Hepatocyte (in vitro differentiated cells): ENCODE data around the gene FICD. TPM values are rescaled to one million over a fixed set of nuclear protein-coding genes. Genes with fewer than 3 reads are reported as not detected.

Experiments used
- DNase-seq: peaks from one replicate; pipeline ENCODE4 v3.0.0-alpha.2; 2016; ENCODE audit warnings: low spot score
- H2AFZ ChIP-seq: fragments of 200-600 bp; sonication (generic); 2 replicates; pipeline ENCODE4 v1.6.0; 2016; ENCODE audit warnings: antibody characterized with exemption, mild to moderate bottlenecking
- H3K27ac ChIP-seq: fragments of 200-600 bp; sonication (generic); 2 replicates; pipeline ENCODE4 v1.5.1; 2016; ENCODE audit warnings: mild to moderate bottlenecking
- H3K27me3 ChIP-seq: fragments of 200-600 bp; sonication (generic); 2 replicates; pipeline ENCODE4 v1.6.1; 2016
- H3K36me3 ChIP-seq: fragments of 200-600 bp; sonication (generic); replicated peaks from 2 replicates; pipeline ENCODE4 v1.5.1; 2016; ENCODE audit warnings: low read depth; ENCODE audit not compliant: insufficient read depth
- H3K4me1 ChIP-seq: fragments of 200-600 bp; sonication (generic); 2 replicates; pipeline ENCODE4 v1.5.1; 2016; ENCODE audit warnings: mild to moderate bottlenecking, moderate library complexity; ENCODE audit not compliant: insufficient read depth
- H3K4me2 ChIP-seq: fragments of 200-600 bp; sonication (generic); 2 replicates; pipeline ENCODE4 v1.6.0; 2016
- H3K4me3 ChIP-seq: fragments of 200-600 bp; sonication (generic); 2 replicates; pipeline ENCODE4 v1.5.1; 2016; ENCODE audit warnings: mild to moderate bottlenecking
- H3K79me2 ChIP-seq: fragments of 200-600 bp; sonication (generic); 2 replicates; pipeline ENCODE4 v1.6.0; 2017; ENCODE audit warnings: mild to moderate bottlenecking
- H3K9me2 ChIP-seq: fragments of 200-600 bp; sonication (generic); replicated peaks from 2 replicates; pipeline ENCODE4 v1.6.0; 2017; ENCODE audit warnings: mild to moderate bottlenecking; ENCODE audit not compliant: insufficient read depth
- H3K9me3 ChIP-seq: fragments of 200-600 bp; sonication (generic); 2 replicates; pipeline ENCODE4 v1.5.1; 2016; ENCODE audit warnings: low read depth, mild to moderate bottlenecking
- H4K20me1 ChIP-seq: fragments of 200-600 bp; sonication (generic); 2 replicates; pipeline ENCODE4 v1.6.0; 2016; ENCODE audit warnings: mild to moderate bottlenecking; ENCODE audit not compliant: insufficient read depth, poor library complexity, severe bottlenecking
- CTCF ChIP-seq: fragments of 200-600 bp; sonication (generic); IDR thresholded peaks from 2 replicates; pipeline ENCODE4 v1.5.1; 2016; ENCODE audit warnings: antibody characterized with exemption, mild to moderate bottlenecking; ENCODE audit not compliant: poor library complexity
- EZH2 ChIP-seq: fragments of 200-600 bp; sonication (generic); IDR thresholded peaks from 2 replicates; pipeline ENCODE4 v1.6.1; 2016; ENCODE audit warnings: antibody characterized with exemption, mild to moderate bottlenecking, borderline replicate concordance
- EZH2phosphoT487 ChIP-seq: fragments of 200-600 bp; sonication (generic); IDR thresholded peaks from one replicate; pipeline ENCODE4 v1.6.1; 2018; ENCODE audit warnings: antibody characterized with exemption, mild to moderate bottlenecking, low read depth, moderate library complexity; ENCODE audit not compliant: unreplicated experiment, severe bottlenecking
- WGBS: methylation state at CpG from one replicate; pipeline ENCODE4 v1.1.6; 2016; ENCODE audit warnings: low lambda C conversion rate; ENCODE audit errors: missing lambda C conversion rate; 5-methylcytosine and 5-hydroxymethylcytosine counted together
- polyA plus RNA-seq: library from polyadenylated mRNA; unstranded; fragments of >200 nt; fragmentation: Nextera tagmentation; extraction: Ambion mirVana; gene quantifications from 2 replicates; pipeline ENCODE4 v1.2.1, GENCODE V29; 2016
- total RNA-seq: library from RNA; depleted of rRNA; stranded (reverse); fragments of >200 nt; gene quantifications from 2 replicates; pipeline ENCODE4 v1.2.3, GENCODE V29; 2014

The FICD gene
- total and polyA plus RNA-seq, 2 experiments from 2014 or later: 6.2 to 6.4 TPM

- Histone ChIP-seq H3K9me3 (no peaks in the 10 kb centered on the region), H3K27me3 (peaks cover 5% of the 10 kb centered on the region), H4K20me1 (no peaks in the 10 kb centered on the region), H3K4me2 (no peak overlapping the region), H3K36me3 (no peaks in the 10 kb centered on the region), H3K79me2 (no peaks in the 10 kb centered on the region), H3K9me2 (no peaks in the 10 kb centered on the region), H3K4me1 (no peaks in the 10 kb centered on the region), H3K4me3 (no peak overlapping the region), H2AFZ (no peak overlapping the region), H3K27ac (no peak overlapping the region)
- WGBS: 54% methylated on average over 11 of the region's 11 CpGs
- TF ChIP-seq EZH2 (no peak), CTCF (no peak)
- no peak for DNase-seq
Observed at GRCh38 chr12:108482717-108483212, 32.3 kb upstream of the FICD start.

GRCh38 chr12:108483213-108484059 is 31.6 kb upstream of the FICD start:
- Histone ChIP-seq H3K79me2 (no peaks in the 10 kb centered on the region), H3K4me3 (no peak overlapping the region), H3K9me2 (no peaks in the 10 kb centered on the region), H3K27ac (no peak overlapping the region), H2AFZ (no peak overlapping the region), H3K36me3 (no peaks in the 10 kb centered on the region), H3K4me2 (no peak overlapping the region), H3K4me1 (no peaks in the 10 kb centered on the region), H4K20me1 (no peaks in the 10 kb centered on the region), H3K27me3 (peaks cover 5% of the 10 kb centered on the region), H3K9me3 (no peaks in the 10 kb centered on the region)
- 65% methylated on average over 6 of the region's 6 CpGs for WGBS
- TF ChIP-seq EZH2 (no peak), EZH2phosphoT487 (no peak), CTCF (no peak)
- no peak for DNase-seq

- H4K20me1 ChIP-seq: no peaks in the 10 kb centered on the region
- no peaks in the 10 kb centered on the region for H3K36me3 ChIP-seq
- no peak overlapping the region for H3K4me2 ChIP-seq
- no peaks in the 10 kb centered on the region for H3K79me2 ChIP-seq
- no peak overlapping the region for H3K4me3 ChIP-seq
- H3K4me1 ChIP-seq: no peaks in the 10 kb centered on the region
- 82% methylated on average over 2 of the region's 2 CpGs for WGBS
- H3K9me2 ChIP-seq: no peaks in the 10 kb centered on the region
- peaks cover 5% of the 10 kb centered on the region for H3K27me3 ChIP-seq
- H2AFZ ChIP-seq: no peak overlapping the region
- H3K27ac ChIP-seq: no peak overlapping the region
- no peaks in the 10 kb centered on the region for H3K9me3 ChIP-seq
- DNase-seq: no peak
- TF ChIP-seq EZH2 (no peak), EZH2phosphoT487 (no peak), CTCF (no peak)
Observed at GRCh38 chr12:108484431-108484830, 30.6 kb upstream of the FICD start.
